WTC11 (cell line): ENCODE data around the gene DDX10.

Experiments used
- ATF1 ChIP-seq: sonication (generic); formaldehyde crosslinking; IDR thresholded peaks from 2 replicates; pipeline ENCODE4 v1.8.1; 2023; ENCODE audit warnings: mild to moderate bottlenecking, moderate library complexity, missing genetic modification reagents
- CBFB ChIP-seq: sonication (generic); formaldehyde crosslinking; IDR thresholded peaks from 2 replicates; pipeline ENCODE4 v1.8.1; 2022; ENCODE audit warnings: mild to moderate bottlenecking, low read depth, missing genetic modification reagents
- ZNF232 ChIP-seq: sonication (generic); formaldehyde crosslinking; IDR thresholded peaks from 2 replicates; pipeline ENCODE4 v1.8.0; 2022; ENCODE audit warnings: mild to moderate bottlenecking, missing genetic modification reagents
- ZNF416 ChIP-seq: fragments of 250-450 bp; sonication (Bioruptor Pico); IDR thresholded peaks from 2 replicates; pipeline ENCODE4 v1.9.0; 2021; ENCODE audit warnings: mild to moderate bottlenecking, inconsistent platforms
- TF ChIP-seq, protein P1 (sequence below): fragments of 200-600 bp; IDR thresholded peaks from 2 replicates; pipeline ENCODE4 v1.8.0; 2022; ENCODE audit warnings: antibody characterized with exemption
- TF ChIP-seq, protein P2 (sequence below): sonication (generic); formaldehyde crosslinking; IDR thresholded peaks from 2 replicates; pipeline ENCODE4 v1.8.0; 2022; ENCODE audit warnings: mild to moderate bottlenecking, missing genetic modification reagents

DNA sequence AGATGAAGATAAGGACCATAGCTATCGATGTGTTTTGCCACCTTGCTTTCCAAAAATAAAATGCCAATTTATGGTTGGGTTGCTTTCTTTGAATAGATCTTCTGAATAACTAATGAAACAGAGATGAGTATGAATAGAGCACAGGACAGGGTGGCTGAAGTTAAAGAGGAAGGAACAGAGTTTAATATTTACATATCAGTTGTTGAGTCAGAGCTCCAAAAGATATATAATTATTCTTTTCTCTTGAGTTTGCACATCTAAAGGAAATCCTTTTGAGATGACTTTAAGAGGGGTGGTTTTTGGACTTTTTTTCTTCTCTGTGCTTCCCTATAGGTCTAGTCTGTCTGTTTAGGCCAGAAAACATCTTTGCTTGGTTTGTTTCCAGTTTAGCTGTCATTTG lies 115.2 kb downstream of the DDX10 start:
- TF ChIP-seq, protein P1, sequence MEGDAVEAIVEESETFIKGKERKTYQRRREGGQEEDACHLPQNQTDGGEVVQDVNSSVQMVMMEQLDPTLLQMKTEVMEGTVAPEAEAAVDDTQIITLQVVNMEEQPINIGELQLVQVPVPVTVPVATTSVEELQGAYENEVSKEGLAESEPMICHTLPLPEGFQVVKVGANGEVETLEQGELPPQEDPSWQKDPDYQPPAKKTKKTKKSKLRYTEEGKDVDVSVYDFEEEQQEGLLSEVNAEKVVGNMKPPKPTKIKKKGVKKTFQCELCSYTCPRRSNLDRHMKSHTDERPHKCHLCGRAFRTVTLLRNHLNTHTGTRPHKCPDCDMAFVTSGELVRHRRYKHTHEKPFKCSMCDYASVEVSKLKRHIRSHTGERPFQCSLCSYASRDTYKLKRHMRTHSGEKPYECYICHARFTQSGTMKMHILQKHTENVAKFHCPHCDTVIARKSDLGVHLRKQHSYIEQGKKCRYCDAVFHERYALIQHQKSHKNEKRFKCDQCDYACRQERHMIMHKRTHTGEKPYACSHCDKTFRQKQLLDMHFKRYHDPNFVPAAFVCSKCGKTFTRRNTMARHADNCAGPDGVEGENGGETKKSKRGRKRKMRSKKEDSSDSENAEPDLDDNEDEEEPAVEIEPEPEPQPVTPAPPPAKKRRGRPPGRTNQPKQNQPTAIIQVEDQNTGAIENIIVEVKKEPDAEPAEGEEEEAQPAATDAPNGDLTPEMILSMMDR: no peak
- no peak for TF ChIP-seq ZNF232 (CRISPR knock-in tag)
- no peak for TF ChIP-seq ATF1
- TF ChIP-seq ZNF416 (CRISPR knock-in tag): no peak
- TF ChIP-seq, protein P2, sequence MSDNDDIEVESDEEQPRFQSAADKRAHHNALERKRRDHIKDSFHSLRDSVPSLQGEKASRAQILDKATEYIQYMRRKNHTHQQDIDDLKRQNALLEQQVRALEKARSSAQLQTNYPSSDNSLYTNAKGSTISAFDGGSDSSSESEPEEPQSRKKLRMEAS (CRISPR knock-in tag): no peak
- no peak for TF ChIP-seq CBFB (CRISPR knock-in tag)
